DOHH2 (cell line): Measurements from ENCODE around the gene VASH1.

Experiments used
- H3F3A ChIP-seq: fragments of 200-600 bp; sonication (generic), shearing (Covaris generic); 2 replicates; pipeline ENCODE4 v1.6.0; 2016; ENCODE audit warnings: antibody characterized with exemption, mild to moderate bottlenecking; ENCODE audit not compliant: control insufficient read depth, insufficient read depth
- H3K27ac ChIP-seq: fragments of 200-600 bp; sonication (generic); 2 replicates; pipeline ENCODE4 v1.5.1; 2014; ENCODE audit warnings: low read depth, mild to moderate bottlenecking, low read length, moderate library complexity
- H3K27me3 ChIP-seq: fragments of 200-600 bp; sonication (generic); 2 replicates; pipeline ENCODE4 v1.6.1; 2014; ENCODE audit warnings: mild to moderate bottlenecking, low read length, mixed read lengths; ENCODE audit not compliant: control insufficient read depth
- H3K36me3 ChIP-seq: fragments of 200-600 bp; sonication (generic); 2 replicates; pipeline ENCODE4 v1.6.1; 2014; ENCODE audit warnings: mild to moderate bottlenecking, low read length, moderate library complexity, mixed read lengths; ENCODE audit not compliant: control insufficient read depth
- H3K4me1 ChIP-seq: fragments of 200-600 bp; sonication (generic); 2 replicates; pipeline ENCODE4 v1.6.1; 2014; ENCODE audit warnings: mild to moderate bottlenecking, low read length, mixed read lengths; ENCODE audit not compliant: control insufficient read depth
- H3K4me2 ChIP-seq: fragments of 200-600 bp; sonication (generic); 2 replicates; pipeline ENCODE4 v1.6.0; 2014; ENCODE audit warnings: mild to moderate bottlenecking, low read length, moderate library complexity
- H3K4me3 ChIP-seq: fragments of 200-600 bp; sonication (generic); 2 replicates; pipeline ENCODE4 v1.5.1; 2014; ENCODE audit warnings: mild to moderate bottlenecking, low read length, mixed read lengths
- H3K79me2 ChIP-seq: fragments of 200-600 bp; sonication (generic); 2 replicates; pipeline ENCODE4 v1.6.1; 2014; ENCODE audit warnings: mild to moderate bottlenecking, low read length, mixed read lengths; ENCODE audit not compliant: control insufficient read depth
- H3K9me2 ChIP-seq: fragments of 200-600 bp; sonication (generic); replicated peaks from 2 replicates; pipeline ENCODE4 v1.6.1; 2014; ENCODE audit warnings: mild to moderate bottlenecking, low read length, mixed read lengths; ENCODE audit not compliant: control insufficient read depth
- H3K9me3 ChIP-seq: fragments of 200-600 bp; sonication (generic); 2 replicates; pipeline ENCODE4 v1.6.1; 2014; ENCODE audit warnings: antibody characterized with exemption, low read length, mixed read lengths; ENCODE audit not compliant: control insufficient read depth, insufficient read depth
- H4K20me1 ChIP-seq: fragments of 200-600 bp; sonication (generic); 2 replicates; pipeline ENCODE4 v1.6.0; 2014; ENCODE audit warnings: low read depth, mild to moderate bottlenecking, antibody characterized with exemption, low read length, moderate library complexity; ENCODE audit not compliant: control insufficient read depth, insufficient read depth
- CTCF ChIP-seq: fragments of 200-600 bp; sonication (generic); IDR thresholded peaks from one replicate; pipeline ENCODE4 v1.5.1; 2014; ENCODE audit warnings: antibody characterized with exemption, mild to moderate bottlenecking, low read depth, low read length; ENCODE audit not compliant: poor library complexity, severe bottlenecking
- EZH2phosphoT487 ChIP-seq: fragments of 200-600 bp; sonication (generic); IDR thresholded peaks from 2 replicates; pipeline ENCODE4 v1.6.1; 2017; ENCODE audit warnings: borderline replicate concordance, mild to moderate bottlenecking, antibody characterized with exemption, low read length, moderate library complexity, mixed read lengths

The VASH1 gene

GRCh38 chr14:76769636-76770292 is 8.5 kb downstream of the VASH1 start:
- Histone ChIP-seq H3K4me3 (no peak overlapping the region), H3K79me2 (no peaks in the 10 kb centered on the region), H3K4me1 (peaks cover 10% of the 10 kb centered on the region), H3K27ac (no peak overlapping the region), H3K9me3 (no peaks in the 10 kb centered on the region), H3F3A (no peaks in the 10 kb centered on the region), H3K27me3 (peaks cover 12% of the 10 kb centered on the region), H3K4me2 (no peak overlapping the region), H4K20me1 (no peaks in the 10 kb centered on the region), H3K36me3 (no peaks in the 10 kb centered on the region), H3K9me2 (no peaks in the 10 kb centered on the region)
- no peak for TF ChIP-seq EZH2phosphoT487
- no peak for TF ChIP-seq CTCF

GRCh38 chr14:76770521-76771436 is 9.5 kb downstream of the VASH1 start:
- Histone ChIP-seq H3K9me2 (no peaks in the 10 kb centered on the region), H3K36me3 (no peaks in the 10 kb centered on the region), H3F3A (no peaks in the 10 kb centered on the region), H3K4me1 (peaks cover 10% of the 10 kb centered on the region), H4K20me1 (no peaks in the 10 kb centered on the region), H3K4me2 (no peak overlapping the region), H3K9me3 (no peaks in the 10 kb centered on the region), H3K27ac (no peak overlapping the region), H3K27me3 (peaks cover 12% of the 10 kb centered on the region), H3K79me2 (no peaks in the 10 kb centered on the region), H3K4me3 (no peak overlapping the region)
- TF ChIP-seq EZH2phosphoT487 (no peak), CTCF (no peak)

- no peaks in the 10 kb centered on the region for H3K36me3 ChIP-seq
- no peaks in the 10 kb centered on the region for H3F3A ChIP-seq
- peaks cover 10% of the 10 kb centered on the region for H3K4me1 ChIP-seq
- no peaks in the 10 kb centered on the region for H3K9me3 ChIP-seq
- H3K27ac ChIP-seq = no peak overlapping the region
- H4K20me1 ChIP-seq = no peaks in the 10 kb centered on the region
- peaks cover 12% of the 10 kb centered on the region for H3K27me3 ChIP-seq
- no peaks in the 10 kb centered on the region for H3K9me2 ChIP-seq
- TF ChIP-seq EZH2phosphoT487 (no peak), CTCF (no peak)
- no peak overlapping the region for H3K4me3 ChIP-seq
- no peaks in the 10 kb centered on the region for H3K79me2 ChIP-seq
- no peak overlapping the region for H3K4me2 ChIP-seq
These were observed 10.2 kb downstream of the VASH1 start for GRCh38 chr14:76771437-76771980.
